NCI-H2171 (cell line): ENCODE results near the gene ZFYVE27.

Experiments
- DNase-seq: peaks from one replicate; lab custom pipeline; 2025; lab: John Stamatoyannopoulos, UW

Gene ZFYVE27

GRCh38 chr10:97771055-97771891 lies 34.3 kb downstream of the ZFYVE27 start:
- DNase-seq: peak; percentile 9

DNA sequence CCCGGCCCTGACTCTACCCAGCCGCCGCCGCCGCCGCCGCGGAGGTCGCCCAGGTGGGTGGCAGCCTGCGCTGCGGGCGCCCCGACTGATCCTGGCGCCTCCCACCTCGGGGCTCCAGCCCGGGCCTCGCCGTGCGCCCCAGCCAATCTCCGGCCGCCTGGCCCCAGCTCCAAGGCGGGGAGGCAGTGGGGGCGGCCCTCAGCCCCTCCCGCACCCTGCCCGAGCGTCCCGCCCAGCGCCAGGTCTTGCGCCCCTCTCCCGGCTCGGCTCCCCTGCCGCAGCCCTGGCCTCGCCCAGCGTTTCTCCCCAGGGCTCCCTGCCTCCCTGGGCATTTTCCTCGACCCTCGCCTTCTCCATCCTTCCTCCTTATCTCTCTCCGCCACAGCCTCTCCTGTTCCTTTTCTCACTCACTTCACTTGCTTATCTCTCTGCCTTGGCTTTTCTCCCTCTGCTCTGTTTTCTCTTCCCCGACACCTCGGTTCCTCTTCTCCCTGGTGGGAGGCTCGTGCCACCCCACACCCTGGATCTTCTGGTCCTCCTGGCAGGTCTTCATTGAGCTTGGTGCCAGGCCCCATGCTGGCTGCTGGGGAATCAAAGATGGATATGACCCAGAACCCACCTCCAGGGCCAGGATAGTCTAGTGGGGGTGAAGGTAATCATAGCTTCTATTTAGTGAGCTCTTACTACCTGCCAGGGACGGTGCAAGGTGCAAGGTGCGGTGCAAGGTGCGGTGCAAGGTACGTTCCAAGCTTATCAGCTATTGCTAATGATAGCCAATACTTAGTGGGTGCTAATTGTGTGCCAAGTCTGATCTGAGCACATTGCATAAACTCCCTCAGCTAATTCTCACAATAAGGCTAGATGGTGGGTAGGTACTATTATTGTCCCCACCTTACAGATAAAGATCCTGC lies 35.2 kb downstream of the ZFYVE27 start, which contains the start of gene SFRP5:
TSS of gene SFRP5 (minus strand) at position 87 of the 911 bp plus-strand sequence. CDS start 166 bp downstream, outside the sequence.
- DNase-seq: no peak

GRCh38 chr10:97773096-97773495 lies 36.2 kb downstream of the ZFYVE27 start:
- no peak for DNase-seq

DNA sequence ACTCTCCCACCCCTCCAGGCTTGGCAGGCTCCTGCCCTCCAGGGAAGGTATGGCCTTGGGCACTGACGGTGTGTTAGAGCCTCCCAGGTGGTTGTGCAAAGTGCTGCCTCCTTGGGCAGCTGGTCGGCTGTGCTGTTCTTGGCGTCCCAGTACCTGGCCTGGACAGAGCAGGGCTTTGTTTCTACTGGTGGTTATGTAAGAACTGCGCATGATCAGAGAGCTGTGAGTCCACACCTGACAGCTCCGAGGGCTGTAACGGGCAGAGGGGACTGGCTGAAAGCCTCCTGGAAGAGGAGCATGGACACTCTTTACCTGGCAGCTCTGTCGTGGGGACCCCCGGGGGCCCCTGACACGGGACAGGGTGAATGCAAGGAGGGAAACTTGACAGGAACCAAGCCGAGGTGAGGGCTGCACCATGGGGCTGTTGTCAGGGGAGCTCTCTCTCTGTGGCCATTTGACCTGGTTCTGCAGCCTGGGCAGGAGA lies 37.9 kb downstream of the ZFYVE27 start:
- no peak for DNase-seq

- DNase-seq: no peak
Measured at GRCh38 chr10:97777143-97777542, 40.2 kb downstream of the ZFYVE27 start.

GRCh38 chr10:97778452-97779302 lies 41.7 kb downstream of the ZFYVE27 start:
- DNase-seq: no peak

DNA sequence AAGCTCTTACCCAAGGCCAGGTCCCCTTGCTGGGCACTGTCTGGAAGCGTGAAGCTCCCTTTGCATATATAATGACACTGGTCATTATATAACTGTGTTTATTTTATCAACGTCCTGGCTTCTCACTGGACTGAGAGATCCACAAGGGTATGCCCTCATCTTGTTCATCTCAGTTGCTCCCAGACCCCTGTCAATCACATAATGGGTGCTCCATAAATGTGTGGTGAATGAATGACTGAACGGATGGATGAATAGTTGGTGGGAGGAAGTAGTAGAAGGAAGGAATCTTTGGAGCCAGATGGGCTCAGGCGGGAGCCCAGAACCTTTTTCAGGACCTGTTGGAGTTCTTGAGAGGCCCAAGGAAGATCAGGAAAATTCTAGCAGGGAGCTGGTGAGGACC lies 42.6 kb downstream of the ZFYVE27 start:
- no peak for DNase-seq

- DNase-seq: no peak
Measured at GRCh38 chr10:97779975-97780374, 43.0 kb downstream of the ZFYVE27 start.

DNA sequence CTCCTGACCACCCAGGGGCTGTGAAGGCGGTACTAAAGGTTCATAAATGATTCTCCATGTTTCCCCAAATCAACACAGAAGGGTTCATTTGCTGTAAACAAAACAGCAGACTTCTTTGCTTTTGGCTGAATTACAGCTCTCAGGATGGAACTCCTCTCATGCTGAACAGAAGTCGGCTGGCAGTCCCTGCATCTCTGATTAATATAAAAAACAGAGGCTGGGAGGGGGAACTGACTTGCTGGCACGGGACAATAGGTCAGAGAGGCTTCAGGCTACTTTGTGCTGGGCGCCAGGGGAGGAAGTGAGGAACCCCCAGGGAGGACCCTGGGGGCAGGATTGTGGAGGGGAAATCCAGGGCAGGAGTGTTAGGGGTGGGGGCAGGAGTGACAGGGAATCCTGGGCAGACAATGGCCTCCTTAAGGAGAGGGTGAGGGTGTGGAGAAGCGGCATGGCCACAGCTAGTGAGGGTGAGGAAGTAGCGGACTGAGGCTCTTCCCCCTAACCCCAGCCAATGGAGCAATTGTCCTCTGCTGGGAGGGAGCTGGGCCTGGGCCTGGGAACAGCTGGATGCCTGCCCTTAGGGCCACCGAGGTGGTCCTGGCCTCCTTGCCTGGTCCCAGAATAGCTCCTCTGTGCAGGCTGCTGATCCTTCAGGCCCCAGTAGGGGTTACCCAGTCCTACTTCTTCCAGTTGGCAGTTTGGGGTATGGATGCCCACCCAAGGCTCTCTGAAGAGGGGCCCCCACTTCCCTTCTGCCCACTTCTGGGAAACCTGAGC lies 44.1 kb downstream of the ZFYVE27 start:
- no peak for DNase-seq

DNA sequence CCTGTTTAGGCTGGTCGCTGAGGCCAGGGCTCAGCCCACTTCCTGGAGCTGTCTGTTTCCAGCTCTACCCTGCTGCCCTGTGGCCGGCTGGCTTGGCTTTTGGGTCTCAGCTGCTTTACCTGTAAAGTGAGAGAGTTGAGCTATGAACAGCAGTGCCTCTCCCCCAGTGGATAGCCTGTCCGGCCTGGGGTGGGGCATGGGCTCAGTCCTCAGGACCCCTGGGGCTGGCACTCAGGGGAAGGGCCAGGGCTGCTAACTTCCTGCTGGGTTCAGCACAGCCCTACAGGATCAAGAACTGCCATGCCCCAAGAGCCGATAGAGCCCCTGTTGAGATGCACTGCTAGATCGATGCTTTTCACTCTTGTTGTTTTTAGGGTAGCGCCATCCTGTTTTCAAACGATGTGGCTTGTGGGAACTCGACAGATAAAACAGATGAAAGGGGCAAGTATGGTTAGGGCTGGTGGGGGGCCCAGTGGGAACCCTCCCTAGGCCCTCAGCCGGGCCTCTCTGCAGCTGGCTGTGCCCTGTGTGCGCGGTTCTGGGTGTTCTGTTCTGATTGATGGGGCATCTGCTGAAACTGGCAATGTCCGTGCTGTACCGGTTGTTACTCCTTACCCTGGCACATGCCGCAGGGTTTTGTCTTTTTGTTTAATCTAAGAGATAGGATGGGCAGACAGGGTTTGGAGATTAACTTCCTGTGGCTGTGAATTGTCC lies 44.8 kb downstream of the ZFYVE27 start:
- DNase-seq: no peak

- DNase-seq: no peak
Measured at GRCh38 chr10:97782455-97783228, 45.7 kb downstream of the ZFYVE27 start.

GRCh38 chr10:97784200-97784810 lies 47.4 kb downstream of the ZFYVE27 start:
- no peak for DNase-seq

DNA sequence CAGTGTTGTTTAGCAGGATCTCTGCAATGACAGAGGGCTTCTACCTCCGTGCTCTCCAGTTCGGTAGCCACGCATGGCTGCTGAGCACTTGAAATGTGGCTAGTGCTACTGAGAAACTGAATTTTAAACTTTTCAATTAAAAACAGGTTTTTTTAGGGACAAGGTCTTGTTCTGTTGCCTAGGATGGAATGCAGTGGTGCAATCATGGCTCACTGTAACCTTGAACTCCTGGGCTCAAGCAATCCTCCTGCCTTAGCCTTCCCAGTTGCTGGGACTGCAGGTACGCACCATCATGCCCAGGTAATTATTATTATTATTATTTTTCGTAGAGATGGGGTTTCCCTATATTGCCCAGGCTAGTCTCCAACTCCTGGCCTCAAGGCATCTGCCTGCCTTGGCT lies 48.3 kb downstream of the ZFYVE27 start:
- no peak for DNase-seq

GRCh38 chr10:97785731-97786130 lies 48.8 kb downstream of the ZFYVE27 start:
- no peak for DNase-seq

DNA sequence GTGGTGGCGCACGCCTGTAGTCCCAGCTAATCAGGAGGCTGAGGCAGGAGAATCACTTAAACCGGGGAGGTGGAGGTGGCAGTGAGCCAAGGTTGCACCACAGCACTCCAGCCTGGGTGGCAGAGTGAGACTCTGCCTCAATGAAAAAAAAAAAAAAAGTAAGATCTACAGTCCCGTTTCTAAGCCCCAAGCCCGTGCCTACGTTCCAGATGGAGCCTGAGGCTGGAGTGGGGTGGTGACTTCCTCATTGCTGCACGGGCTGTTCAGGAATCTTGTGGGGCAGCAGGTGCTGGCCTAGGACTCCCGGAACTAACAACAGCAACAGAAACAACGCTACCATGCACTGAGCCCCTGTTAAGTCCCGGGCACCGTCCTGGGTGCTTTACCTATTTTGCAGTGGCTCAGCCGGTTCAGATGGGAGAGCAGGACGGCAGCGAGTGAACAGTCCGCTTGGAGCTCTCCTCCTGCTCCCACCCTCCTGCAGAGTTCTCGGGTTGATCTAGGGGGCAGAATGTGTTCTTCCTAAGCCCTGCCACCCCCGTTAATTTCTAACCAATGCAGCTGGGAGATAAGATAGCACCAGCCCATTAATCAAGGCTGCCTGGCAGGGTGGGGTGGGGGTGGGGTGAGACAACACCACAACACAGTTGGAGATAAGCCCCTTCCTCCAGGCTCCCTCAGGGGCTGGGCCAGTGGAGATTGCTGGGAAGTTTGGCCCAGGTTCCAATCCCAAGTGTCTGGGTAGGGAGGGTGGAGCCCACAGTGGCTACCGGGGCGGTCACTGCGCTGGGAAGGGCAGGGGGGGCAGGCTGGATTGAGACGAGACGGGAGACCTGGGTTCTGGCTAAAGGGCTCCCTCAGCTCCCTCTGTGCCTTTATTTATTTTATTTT lies 51.9 kb downstream of the ZFYVE27 start:
- DNase-seq: no peak

- DNase-seq: no peak
Measured at GRCh38 chr10:97789770-97790397, 53.0 kb downstream of the ZFYVE27 start.
